ENCODE results near the gene CARD8.

DNA sequence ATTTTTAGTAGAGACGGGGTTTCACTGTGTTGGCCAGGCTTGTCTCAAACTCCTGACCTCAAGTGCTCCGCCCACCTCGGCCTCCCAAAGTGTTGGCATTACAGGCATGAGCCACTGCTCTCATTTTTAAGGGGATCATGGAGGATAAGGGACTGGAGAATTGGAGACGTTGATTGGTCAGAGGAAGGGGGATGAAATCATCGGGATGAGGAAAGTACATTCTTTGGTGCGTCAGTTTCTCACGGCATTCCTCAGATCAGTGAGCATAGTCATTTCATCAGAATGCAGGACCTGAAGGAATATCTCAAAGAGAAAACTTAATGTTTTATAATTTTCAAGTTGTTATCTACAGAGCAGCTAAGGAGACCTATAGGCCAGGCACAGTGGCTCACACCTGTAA is 28.2 kb upstream of the CARD8 start:
- TF ChIP-seq, protein P1, sequence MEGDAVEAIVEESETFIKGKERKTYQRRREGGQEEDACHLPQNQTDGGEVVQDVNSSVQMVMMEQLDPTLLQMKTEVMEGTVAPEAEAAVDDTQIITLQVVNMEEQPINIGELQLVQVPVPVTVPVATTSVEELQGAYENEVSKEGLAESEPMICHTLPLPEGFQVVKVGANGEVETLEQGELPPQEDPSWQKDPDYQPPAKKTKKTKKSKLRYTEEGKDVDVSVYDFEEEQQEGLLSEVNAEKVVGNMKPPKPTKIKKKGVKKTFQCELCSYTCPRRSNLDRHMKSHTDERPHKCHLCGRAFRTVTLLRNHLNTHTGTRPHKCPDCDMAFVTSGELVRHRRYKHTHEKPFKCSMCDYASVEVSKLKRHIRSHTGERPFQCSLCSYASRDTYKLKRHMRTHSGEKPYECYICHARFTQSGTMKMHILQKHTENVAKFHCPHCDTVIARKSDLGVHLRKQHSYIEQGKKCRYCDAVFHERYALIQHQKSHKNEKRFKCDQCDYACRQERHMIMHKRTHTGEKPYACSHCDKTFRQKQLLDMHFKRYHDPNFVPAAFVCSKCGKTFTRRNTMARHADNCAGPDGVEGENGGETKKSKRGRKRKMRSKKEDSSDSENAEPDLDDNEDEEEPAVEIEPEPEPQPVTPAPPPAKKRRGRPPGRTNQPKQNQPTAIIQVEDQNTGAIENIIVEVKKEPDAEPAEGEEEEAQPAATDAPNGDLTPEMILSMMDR (IDR thresholded peaks at IDR 0.05; ENCODE audit: insufficient read depth, low read length, poor library complexity, severe bottlenecking), result no peak
- no peak for TF ChIP-seq EZH2phosphoT487 (conservative IDR thresholded peaks at IDR 0.05; ENCODE audit: low read length)

Measured in SU-DHL-6 (cell line).